ENCODE results near the gene PRAMEF7.
A peak's percentile ranks its signal among the peaks of the same experiment; 100 is the strongest.
"Not testable (repeated sequence)": the region's sequence is repeated elsewhere in the genome, so short reads cannot be mapped to it uniquely, and the experiment has no call there.

The PRAMEF7 gene

GRCh38 chr1:12916310-12916709 is at the start of gene PRAMEF7:
PRAMEF7 (plus strand) TSS chr1:12916610; CDS start chr1:12917693, 1,083 bp downstream.
- DNase-seq (ENCODE audit: extremely low spot score, insufficient read length, low read depth); FAIRE-seq: not testable (repeated sequence)

- FAIRE-seq: not testable (repeated sequence)
These were observed 38.0 kb upstream of the PRAMEF7 start for GRCh38 chr1:12878453-12878852.

GRCh38 chr1:12886101-12886500 is 30.3 kb upstream of the PRAMEF7 start, which contains the start of gene PRAMEF4:
PRAMEF4 (minus strand) TSS chr1:12886201; CDS start chr1:12883394, 2,807 bp downstream.
- FAIRE-seq; DNase-seq (ENCODE audit: extremely low spot score, insufficient read length, low read depth): not testable (repeated sequence)

More at GRCh38 chr1:12878453-12878852, 38.0 kb upstream of the PRAMEF7 start:
- DNase-seq (ENCODE audit: extremely low spot score, insufficient read length, low read depth): not testable (repeated sequence)

- not testable (repeated sequence) for FAIRE-seq; DNase-seq (ENCODE audit: extremely low spot score, insufficient read length, low read depth)
These were observed 18.2 kb upstream of the PRAMEF7 start, which contains the start of gene PRAMEF10 for GRCh38 chr1:12898170-12898569. PRAMEF10 (minus strand) TSS chr1:12898270; CDS start chr1:12895847, 2,423 bp downstream.

- FAIRE-seq; DNase-seq (ENCODE audit: extremely low spot score, insufficient read length, low read depth): not testable (repeated sequence)
These were observed 17.2 kb upstream of the PRAMEF7 start for GRCh38 chr1:12899186-12899585.

- not testable (repeated sequence) for FAIRE-seq; DNase-seq (ENCODE audit: extremely low spot score, insufficient read length, low read depth)
These were observed 12.4 kb upstream of the PRAMEF7 start for GRCh38 chr1:12903793-12904572.

GRCh38 chr1:12921749-12922148 is 5.3 kb downstream of the PRAMEF7 start:
- not testable (repeated sequence) for FAIRE-seq

GRCh38 chr1:12924368-12924767 is 8.0 kb downstream of the PRAMEF7 start:
- FAIRE-seq: peak; percentile 64
- DNase-seq (ENCODE audit: extremely low spot score, insufficient read length, low read depth): not testable (repeated sequence)

More at GRCh38 chr1:12921749-12922148, 5.3 kb downstream of the PRAMEF7 start:
- not testable (repeated sequence) for DNase-seq (ENCODE audit: extremely low spot score, insufficient read length, low read depth)

GRCh38 chr1:12947480-12947879 is 31.1 kb downstream of the PRAMEF7 start, which contains the start of gene PRAMEF6:
PRAMEF6 (minus strand) TSS chr1:12947580; CDS start chr1:12942518, 5,062 bp downstream.
- DNase-seq (ENCODE audit: extremely low spot score, insufficient read length, low read depth); FAIRE-seq: not testable (repeated sequence)

All from GM18507 (cell line).